ENCODE measurements around the gene CC2D1A. TPM values are rescaled to one million over a fixed set of nuclear protein-coding genes. Genes with fewer than 3 reads are reported as not detected.

The CC2D1A gene
- total RNA-seq, 4 donors from 2014 or later = 29.3 to 36.4 (median 31.3) TPM

- H3K9me3 ChIP-seq = no peaks in the 10 kb centered on the region
- H3K27me3 ChIP-seq = no peaks in the 10 kb centered on the region
- TF ChIP-seq CTCF (IDR thresholded peaks at IDR 0.05) (no peak), POLR2A (IDR thresholded peaks at IDR 0.05) (no peak)
- H3K4me3 ChIP-seq (replicated peaks in 1 of 3) = no peak overlapping the region
- DNase-seq = no peak
- peaks cover 9 to 22% of the 10 kb centered on the region in 2 donors for H3K4me1 ChIP-seq
- no peaks in the 10 kb centered on the region for H3K36me3 ChIP-seq
- H3K27ac ChIP-seq = no peak overlapping the region
- intact Hi-C loops (cut with DNase I) = loop anchor here (10.0 kb wide), 1 partner anchor 603 kb away; no protein-coding TSS in a partner anchor
- 89 to 91% methylated on average over 18 to 19 of the region's 27 CpGs for WGBS, 2 donors
These were observed 28.7 kb upstream of the CC2D1A start for GRCh38 chr19:13877303-13877702.

GRCh38 chr19:13880059-13881043 is 25.6 kb upstream of the CC2D1A start:
- Histone ChIP-seq H3K36me3 (no peaks in the 10 kb centered on the region), H3K27ac (peak overlapping the region; percentile 72 to 82 (median 79)), H3K27me3 (no peaks in the 10 kb centered on the region), H3K9me3 (no peaks in the 10 kb centered on the region), H3K4me3 (replicated peaks in 1 of 3) (no peak overlapping the region), H3K4me1 (peaks cover 6 to 32% of the 10 kb centered on the region in 2 donors)
- peak; percentile 98 for DNase-seq
- peak; percentile 94 to 100 (median 99) for TF ChIP-seq CTCF (IDR thresholded peaks at IDR 0.05)
- TF ChIP-seq POLR2A (IDR thresholded peaks at IDR 0.05) = peak in 1 of 2 donors; percentile 16
- intact Hi-C loops (cut with DNase I) = no loop called here
- 10 to 20% methylated on average over 18 to 19 of the region's 34 CpGs for WGBS, 2 donors

GRCh38 chr19:13881251-13881691 is 24.7 kb upstream of the CC2D1A start:
- TF ChIP-seq POLR2A (IDR thresholded peaks at IDR 0.05) (no peak), CTCF (IDR thresholded peaks at IDR 0.05) (no peak)
- DNase-seq = no peak
- Histone ChIP-seq H3K9me3 (no peaks in the 10 kb centered on the region), H3K36me3 (no peaks in the 10 kb centered on the region), H3K4me3 (replicated peaks in 1 of 3) (no peak overlapping the region), H3K27me3 (no peaks in the 10 kb centered on the region), H3K4me1 (peaks cover 6 to 35% of the 10 kb centered on the region in 2 donors), H3K27ac (peak overlapping the region in 2 of 3 donors; percentile 17 to 79)
- intact Hi-C loops (cut with DNase I) = no loop called here
- 46 to 65% methylated on average over 8 to 11 of the region's 12 CpGs for whole genome bisulfite sequencing, 2 donors

GRCh38 chr19:13881692-13882418 is 24.1 kb upstream of the CC2D1A start:
- DNase-seq = peak; percentile 39 to 43
- 57 to 67% methylated on average over 12 to 16 of the region's 17 CpGs for WGBS, 2 donors
- Histone ChIP-seq H3K36me3 (no peaks in the 10 kb centered on the region), H3K27me3 (no peaks in the 10 kb centered on the region), H3K4me1 (peaks cover 6 to 35% of the 10 kb centered on the region in 2 donors), H3K9me3 (no peaks in the 10 kb centered on the region), H3K27ac (peak overlapping the region in 2 of 3 donors; percentile 17 to 79), H3K4me3 (replicated peaks in 1 of 3) (no peak overlapping the region)
- intact Hi-C loops (cut with DNase I) = no loop called here
- no peak for TF ChIP-seq POLR2A (IDR thresholded peaks at IDR 0.05)
- no peak for TF ChIP-seq CTCF (IDR thresholded peaks at IDR 0.05)
